ENCODE data around the gene CD55. TPM values are rescaled to one million over a fixed set of nuclear protein-coding genes. Genes with fewer than 3 reads are reported as not detected.

The CD55 gene
- total RNA-seq, 1 experiment from 2014 or later = 75.4 TPM

DNA sequence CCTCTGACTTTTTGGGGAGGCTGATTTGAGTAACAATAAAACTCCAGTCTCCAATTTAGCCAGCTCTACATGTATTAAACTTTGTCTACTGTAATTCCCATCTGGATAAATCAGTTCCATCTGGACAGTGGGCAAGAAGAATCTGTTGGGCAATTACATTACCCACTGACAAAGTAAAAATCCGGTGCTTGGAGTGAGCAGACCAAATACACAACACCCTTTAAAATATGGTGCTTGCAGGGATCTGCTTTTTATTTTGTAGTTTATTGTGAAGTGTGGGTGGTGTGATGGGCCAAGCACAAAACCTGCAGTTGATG is 8.9 kb upstream of the CD55 start:
- Histone ChIP-seq H2AFZ (ENCODE audit: low read depth, low read length, poor library complexity, severe bottlenecking) (no peak overlapping the region), H3K27me3 (ENCODE audit: insufficient read depth, low read length) (no peaks in the 10 kb centered on the region), H3K9me3 (ENCODE audit: control insufficient read depth in 1 of 2, insufficient read depth in 1 of 2, low read depth in 1 of 2, low read length in 2 of 2) (no peaks in the 10 kb centered on the region), H3K4me3 (replicated peaks in 1 of 2; ENCODE audit: low read depth in 1 of 2, low read length in 2 of 2) (no peak overlapping the region), H3K79me2 (ENCODE audit: insufficient read depth, low read length) (no peaks in the 10 kb centered on the region), H3K4me2 (ENCODE audit: low read length) (no peak overlapping the region), H3K27ac (ENCODE audit: low read depth, low read length) (no peak overlapping the region), H3K36me3 (ENCODE audit: control insufficient read depth in 1 of 2, insufficient read depth in 2 of 2, low read length in 2 of 2) (no peaks in the 10 kb centered on the region), H4K20me1 (ENCODE audit: insufficient read depth) (no peaks in the 10 kb centered on the region), H3K9ac (ENCODE audit: low read length) (no peak overlapping the region), H3K4me1 (ENCODE audit: control insufficient read depth in 1 of 2, insufficient read depth in 2 of 2, low read length in 2 of 2) (peaks cover 24 to 51% of the 10 kb centered on the region in 2 experiments), H3K9me2 (ENCODE audit: insufficient read depth) (no peaks in the 10 kb centered on the region)
- RAD21 ChIA-PET (ENCODE audit: low non-redundant PET in 1 of 2, low total read pairs in 2 of 2, uncharacterized antibody in 2 of 2, unreplicated experiment in 2 of 2) = no interaction called here
- no peak for DNase-seq (ENCODE audit: low read depth, low spot score)
- POLR2A ChIA-PET = interaction anchor here (2.6 kb wide), 1 partner anchor 9 kb away, joined by 15 read pairs; the partner anchor contains the start of gene CD55
- TF ChIP-seq SP1 (IDR thresholded peaks at IDR 0.05; ENCODE audit: low read depth) = no peak
- no peak for TF ChIP-seq YY1 (IDR thresholded peaks at IDR 0.05; ENCODE audit: extremely low read depth, insufficient replicate concordance, low read depth, low read length)
- no peak for TF ChIP-seq SRF (IDR thresholded peaks at IDR 0.05; ENCODE audit: low read depth)
- TF ChIP-seq ELF1 (IDR thresholded peaks at IDR 0.05; ENCODE audit: borderline replicate concordance, low read depth) = no peak
- TF ChIP-seq EGR1 (IDR thresholded peaks at IDR 0.05; ENCODE audit: low read depth) = no peak
- TF ChIP-seq EZH2 (IDR thresholded peaks at IDR 0.05) = no peak
- TF ChIP-seq RAD21 (IDR thresholded peaks at IDR 0.05; ENCODE audit: low read depth) = no peak
- no peak for TF ChIP-seq FOSL1 (IDR thresholded peaks at IDR 0.05; ENCODE audit: low read depth)
- TF ChIP-seq ZFX (IDR thresholded peaks at IDR 0.05) = no peak
- TF ChIP-seq, protein P1, sequence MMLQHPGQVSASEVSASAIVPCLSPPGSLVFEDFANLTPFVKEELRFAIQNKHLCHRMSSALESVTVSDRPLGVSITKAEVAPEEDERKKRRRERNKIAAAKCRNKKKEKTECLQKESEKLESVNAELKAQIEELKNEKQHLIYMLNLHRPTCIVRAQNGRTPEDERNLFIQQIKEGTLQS (IDR thresholded peaks at IDR 0.05) = no peak
- TF ChIP-seq, protein P2, sequence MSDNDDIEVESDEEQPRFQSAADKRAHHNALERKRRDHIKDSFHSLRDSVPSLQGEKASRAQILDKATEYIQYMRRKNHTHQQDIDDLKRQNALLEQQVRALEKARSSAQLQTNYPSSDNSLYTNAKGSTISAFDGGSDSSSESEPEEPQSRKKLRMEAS (IDR thresholded peaks at IDR 0.05) = no peak
- CTCF ChIA-PET = no interaction called here
- no TSS peak for BruUV-seq (replicated peaks)
- ATAC-seq = no peak
- intact Hi-C loops (cut with micrococcal nuclease) = no loop called here

DNA sequence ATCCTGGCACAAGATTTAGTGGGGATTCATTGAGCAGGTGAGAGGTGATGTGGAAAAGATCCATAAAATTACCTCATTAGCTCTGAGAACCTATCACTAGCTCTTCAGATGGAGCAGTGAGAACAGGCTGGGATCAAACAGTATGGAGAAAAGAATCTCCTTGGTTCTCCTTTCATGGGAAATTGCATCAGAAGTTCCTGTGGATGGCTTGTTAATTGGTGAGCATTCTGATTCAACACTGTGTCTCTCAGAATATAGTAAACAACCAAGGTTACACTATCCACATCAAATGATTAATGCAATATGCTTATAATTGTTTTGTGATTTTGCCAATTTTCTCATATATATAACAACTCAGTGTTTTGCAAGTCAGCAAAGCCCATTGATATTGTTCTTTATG is 8.3 kb upstream of the CD55 start:
- ChIA-PET CTCF (no interaction called here), POLR2A (interaction anchor here (2.6 kb wide), 1 partner anchor 8 kb away, joined by 15 read pairs; the partner anchor contains the start of gene CD55)
- BruUV-seq (replicated peaks) = no TSS peak

More for the DNA sequence above, 8.3 kb upstream of the CD55 start:
- H3K4me3 ChIP-seq (replicated peaks in 1 of 2; ENCODE audit: low read depth in 1 of 2, low read length in 2 of 2) = no peak overlapping the region
- DNase-seq (ENCODE audit: low read depth, low spot score) = no peak
- H3K36me3 ChIP-seq (ENCODE audit: control insufficient read depth in 1 of 2, insufficient read depth in 2 of 2, low read length in 2 of 2) = no peaks in the 10 kb centered on the region
- no peak overlapping the region for H2AFZ ChIP-seq (ENCODE audit: low read depth, low read length, poor library complexity, severe bottlenecking)
- H3K9ac ChIP-seq (ENCODE audit: low read length) = no peak overlapping the region
- intact Hi-C loops (cut with micrococcal nuclease) = no loop called here
- no peaks in the 10 kb centered on the region for H3K9me3 ChIP-seq (ENCODE audit: control insufficient read depth in 1 of 2, insufficient read depth in 1 of 2, low read depth in 1 of 2, low read length in 2 of 2)
- no peaks in the 10 kb centered on the region for H3K9me2 ChIP-seq (ENCODE audit: insufficient read depth)
- TF ChIP-seq POLR2A (IDR thresholded peaks at IDR 0.05; ENCODE audit: borderline replicate concordance, extremely low read depth, insufficient read depth, insufficient read length) = no peak
- TF ChIP-seq SIN3A (IDR thresholded peaks at IDR 0.05; ENCODE audit: low read depth) = no peak
- TF ChIP-seq EGR1 (IDR thresholded peaks at IDR 0.05; ENCODE audit: low read depth) = no peak
- no peaks in the 10 kb centered on the region for H3K27me3 ChIP-seq (ENCODE audit: insufficient read depth, low read length)
- no peak overlapping the region for H3K4me2 ChIP-seq (ENCODE audit: low read length)
- H4K20me1 ChIP-seq (ENCODE audit: insufficient read depth) = no peaks in the 10 kb centered on the region
- no peaks in the 10 kb centered on the region for H3K79me2 ChIP-seq (ENCODE audit: insufficient read depth, low read length)
- peaks cover 24 to 51% of the 10 kb centered on the region in 2 experiments for H3K4me1 ChIP-seq (ENCODE audit: control insufficient read depth in 1 of 2, insufficient read depth in 2 of 2, low read length in 2 of 2)
- RAD21 ChIA-PET (ENCODE audit: low non-redundant PET in 1 of 2, low total read pairs in 2 of 2, uncharacterized antibody in 2 of 2, unreplicated experiment in 2 of 2) = no interaction called here
- H3K27ac ChIP-seq (ENCODE audit: low read depth, low read length) = no peak overlapping the region
- ATAC-seq = no peak
